ENCODE results near the gene TRIM75. TPM values are rescaled to one million over a fixed set of nuclear protein-coding genes. Genes with fewer than 3 reads are reported as not detected.

The TRIM75 gene
- total RNA-seq, result not detected

- H3K9me3 Mint-ChIP-seq, result no peaks in the 10 kb centered on the region
- H3K36me3 Mint-ChIP-seq (ENCODE audit: low read depth), result no peaks in the 10 kb centered on the region
- DNase-seq (no peak), ATAC-seq (no peak)
- no peaks in the 10 kb centered on the region for H3K4me1 Mint-ChIP-seq (ENCODE audit: low read depth)
- H3K27me3 Mint-ChIP-seq, result no peaks in the 10 kb centered on the region
- ChIA-PET CTCF (no interaction called here), POLR2A (no interaction called here)
- intact Hi-C loops (cut with micrococcal nuclease), result no loop called here
- H3K27ac Mint-ChIP-seq, result no peak within 1 kb of the TSS
- no peak within 1 kb of the TSS for H3K4me3 Mint-ChIP-seq
- no peak for TF ChIP-seq CTCF (IDR thresholded peaks at IDR 0.05)
Measured at GRCh38 chr4:165053645-165054044, at the start of gene TRIM75. TRIM75 (plus strand) TSS chr4:165053866; CDS start chr4:165059148, 5,282 bp downstream.

GRCh38 chr4:165005352-165005925 lies 48.2 kb upstream of the TRIM75 start:
- peaks cover 12% of the 10 kb centered on the region for H3K4me1 Mint-ChIP-seq (ENCODE audit: low read depth)
- no peak for TF ChIP-seq CTCF (IDR thresholded peaks at IDR 0.05)
- H3K36me3 Mint-ChIP-seq (ENCODE audit: low read depth), result no peaks in the 10 kb centered on the region
- H3K4me3 Mint-ChIP-seq, result no peak overlapping the region
- ChIA-PET CTCF (no interaction called here), POLR2A (interaction anchor here (0.6 kb wide), 1 partner anchor 12 kb away, joined by 3 read pairs; no protein-coding TSS in a partner anchor)
- no peak overlapping the region for H3K27ac Mint-ChIP-seq
- DNase-seq (no peak), ATAC-seq (no peak)
- intact Hi-C loops (cut with micrococcal nuclease), result no loop called here
- H3K9me3 Mint-ChIP-seq, result no peaks in the 10 kb centered on the region
- H3K27me3 Mint-ChIP-seq, result peaks cover 4% of the 10 kb centered on the region

GRCh38 chr4:165006456-165006855 lies 47.2 kb upstream of the TRIM75 start:
- Mint-ChIP-seq H3K4me1 (ENCODE audit: low read depth) (peaks cover 12% of the 10 kb centered on the region), H3K27ac (no peak overlapping the region), H3K9me3 (no peaks in the 10 kb centered on the region), H3K36me3 (ENCODE audit: low read depth) (no peaks in the 10 kb centered on the region), H3K4me3 (no peak overlapping the region), H3K27me3 (peaks cover 4% of the 10 kb centered on the region)
- CTCF ChIA-PET, result interaction anchor here (0.6 kb wide), 1 partner anchor 51 kb away, joined by 3 read pairs; no protein-coding TSS in a partner anchor
- intact Hi-C loops (cut with micrococcal nuclease), result no loop called here
- ATAC-seq (no peak), DNase-seq (no peak)
- no peak for TF ChIP-seq CTCF (IDR thresholded peaks at IDR 0.05)
- POLR2A ChIA-PET, result no interaction called here

- peaks cover 12% of the 10 kb centered on the region for H3K4me1 Mint-ChIP-seq (ENCODE audit: low read depth)
- H3K27ac Mint-ChIP-seq, result no peak overlapping the region
- no peaks in the 10 kb centered on the region for H3K36me3 Mint-ChIP-seq (ENCODE audit: low read depth)
- H3K4me3 Mint-ChIP-seq, result no peak overlapping the region
- no peak for TF ChIP-seq CTCF (IDR thresholded peaks at IDR 0.05)
- ChIA-PET POLR2A (no interaction called here), CTCF (interaction anchor here (0.6 kb wide), 1 partner anchor 50 kb away, joined by 3 read pairs; no protein-coding TSS in a partner anchor)
- no peaks in the 10 kb centered on the region for H3K9me3 Mint-ChIP-seq
- peaks cover 4% of the 10 kb centered on the region for H3K27me3 Mint-ChIP-seq
- no peak for ATAC-seq
- no peak for DNase-seq
- intact Hi-C loops (cut with micrococcal nuclease), result no loop called here
Measured at GRCh38 chr4:165006886-165007285, 46.8 kb upstream of the TRIM75 start.

- H3K27ac Mint-ChIP-seq, result no peak overlapping the region
- ChIA-PET CTCF (no interaction called here), POLR2A (no interaction called here)
- H3K4me1 Mint-ChIP-seq (ENCODE audit: low read depth), result peaks cover 12% of the 10 kb centered on the region
- no peaks in the 10 kb centered on the region for H3K36me3 Mint-ChIP-seq (ENCODE audit: low read depth)
- H3K4me3 Mint-ChIP-seq, result no peak overlapping the region
- TF ChIP-seq CTCF (IDR thresholded peaks at IDR 0.05), result no peak
- H3K9me3 Mint-ChIP-seq, result no peaks in the 10 kb centered on the region
- ATAC-seq (peak; percentile 92), DNase-seq (peak; percentile 48)
- intact Hi-C loops (cut with micrococcal nuclease), result no loop called here
- peaks cover 6% of the 10 kb centered on the region for H3K27me3 Mint-ChIP-seq
Measured at GRCh38 chr4:165009493-165010227, 44.0 kb upstream of the TRIM75 start.
